MG63 (cell line): ENCODE measurements around the gene KLF14. TPM values are rescaled to one million over a fixed set of nuclear protein-coding genes. Genes with fewer than 3 reads are reported as not detected.
A peak's percentile ranks its signal among the peaks of the same experiment; 100 is the strongest.
"Not testable (repeated sequence)": the region's sequence is repeated elsewhere in the genome, so short reads cannot be mapped to it uniquely, and the experiment has no call there.

Source experiments
- DNase-seq: peaks from one replicate; pipeline ENCODE4 v3.0.0-alpha.2; 2020
- H3K27me3 ChIP-seq: fragments of 250-450 bp; sonication (Bioruptor Pico); 2 replicates; pipeline ENCODE4 v1.5.1; 2020; ENCODE audit warnings: mild to moderate bottlenecking, moderate library complexity
- H3K36me3 ChIP-seq: fragments of 250-450 bp; sonication (Bioruptor Pico); 2 replicates; pipeline ENCODE4 v1.5.1; 2020; ENCODE audit warnings: mild to moderate bottlenecking, moderate library complexity
- H3K4me3 ChIP-seq: fragments of 250-450 bp; sonication (Bioruptor Pico); 2 replicates; pipeline ENCODE4 v1.5.1; 2020; ENCODE audit warnings: mild to moderate bottlenecking, moderate library complexity
- H3K9me3 ChIP-seq: fragments of 250-450 bp; sonication (Bioruptor Pico); 2 replicates; pipeline ENCODE4 v1.5.1; 2020; ENCODE audit warnings: mild to moderate bottlenecking, moderate library complexity
- total RNA-seq: library from RNA; depleted of rRNA; stranded (reverse); fragments of >200 nt; shearing (Covaris generic); gene quantifications from 2 replicates; pipeline ENCODE4 v1.2.3, GENCODE V29; 2014; ENCODE audit warnings: low replicate concordance

Gene KLF14
- total RNA-seq, 1 experiment from 2014 or later = not detected

DNA sequence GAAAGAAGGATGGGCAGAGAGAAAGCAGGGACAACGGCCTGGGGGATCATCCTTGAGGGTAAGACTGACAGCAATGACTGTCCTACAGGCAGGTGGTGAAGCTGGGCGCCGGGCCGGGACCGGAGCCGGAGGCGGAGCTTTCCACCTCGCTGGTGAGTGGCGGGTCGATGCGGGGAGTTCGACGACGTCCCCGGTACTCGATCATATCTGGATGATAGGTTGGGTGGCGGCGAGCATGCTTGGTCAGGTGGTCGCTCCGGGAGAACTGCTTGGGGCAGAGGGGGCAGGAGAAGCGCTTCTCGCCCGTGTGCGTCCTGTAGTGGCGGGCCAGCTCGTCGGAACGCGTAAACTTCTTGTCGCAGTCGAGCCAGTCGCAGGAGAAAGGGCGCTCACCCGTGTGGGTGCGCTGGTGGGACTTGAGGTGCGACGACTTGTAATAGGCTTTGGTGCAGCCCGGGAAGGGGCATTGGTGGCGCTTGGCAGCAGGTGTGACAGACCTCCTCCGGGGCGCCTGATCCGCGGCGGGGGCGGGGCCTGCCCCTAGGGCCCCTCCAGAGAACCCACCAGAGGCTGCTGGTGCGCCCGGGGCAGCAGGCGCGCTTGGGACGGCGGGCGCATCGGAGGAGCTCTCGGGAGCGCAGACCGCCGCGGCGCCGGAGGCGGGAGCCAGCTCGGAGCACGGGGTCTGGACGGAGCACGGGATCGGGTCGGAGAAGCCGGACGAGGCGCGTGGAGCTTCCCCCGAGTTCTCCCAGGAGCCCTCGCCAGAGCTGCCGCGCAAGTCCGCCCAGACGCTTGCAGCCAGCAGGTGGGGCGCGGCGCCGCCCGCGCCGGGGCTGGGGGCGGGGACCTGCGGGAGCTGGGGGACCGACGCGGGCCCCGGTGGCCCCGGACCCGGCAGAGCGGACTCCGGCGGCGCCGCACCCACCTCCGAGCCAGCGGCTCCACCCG lies 752 bp downstream of the KLF14 start:
- H3K9me3 ChIP-seq = no peaks in the 10 kb centered on the region
- no peaks in the 10 kb centered on the region for H3K36me3 ChIP-seq
- peaks cover 33% of the 10 kb centered on the region for H3K27me3 ChIP-seq
- peak overlapping the region; percentile 20; the same call in 1 of the 2 replicates for H3K4me3 ChIP-seq
- DNase-seq = peak; percentile 23

DNA sequence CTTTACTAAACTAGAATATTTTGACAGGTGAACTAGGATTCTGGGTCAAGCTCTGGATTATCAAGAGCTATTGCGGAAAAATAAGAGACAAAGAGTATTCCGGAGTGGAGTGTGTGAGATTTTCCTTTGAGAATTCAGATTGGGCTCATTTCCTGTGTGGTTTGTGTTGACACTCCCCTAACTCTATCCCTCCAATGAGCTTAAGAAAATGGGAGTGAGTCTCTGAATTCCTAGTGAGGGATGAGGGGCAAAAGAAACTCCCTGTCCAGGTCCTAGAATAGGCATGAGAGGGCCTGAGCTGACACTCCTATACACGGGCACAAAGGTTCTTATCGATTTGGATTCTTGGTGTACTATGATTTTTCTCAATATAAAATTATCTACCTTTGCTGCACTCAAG lies 10.2 kb downstream of the KLF14 start:
- Histone ChIP-seq H3K36me3 (no peaks in the 10 kb centered on the region), H3K27me3 (no peaks in the 10 kb centered on the region), H3K4me3 (no peak overlapping the region), H3K9me3 (no peaks in the 10 kb centered on the region)
- DNase-seq = no peak

DNA sequence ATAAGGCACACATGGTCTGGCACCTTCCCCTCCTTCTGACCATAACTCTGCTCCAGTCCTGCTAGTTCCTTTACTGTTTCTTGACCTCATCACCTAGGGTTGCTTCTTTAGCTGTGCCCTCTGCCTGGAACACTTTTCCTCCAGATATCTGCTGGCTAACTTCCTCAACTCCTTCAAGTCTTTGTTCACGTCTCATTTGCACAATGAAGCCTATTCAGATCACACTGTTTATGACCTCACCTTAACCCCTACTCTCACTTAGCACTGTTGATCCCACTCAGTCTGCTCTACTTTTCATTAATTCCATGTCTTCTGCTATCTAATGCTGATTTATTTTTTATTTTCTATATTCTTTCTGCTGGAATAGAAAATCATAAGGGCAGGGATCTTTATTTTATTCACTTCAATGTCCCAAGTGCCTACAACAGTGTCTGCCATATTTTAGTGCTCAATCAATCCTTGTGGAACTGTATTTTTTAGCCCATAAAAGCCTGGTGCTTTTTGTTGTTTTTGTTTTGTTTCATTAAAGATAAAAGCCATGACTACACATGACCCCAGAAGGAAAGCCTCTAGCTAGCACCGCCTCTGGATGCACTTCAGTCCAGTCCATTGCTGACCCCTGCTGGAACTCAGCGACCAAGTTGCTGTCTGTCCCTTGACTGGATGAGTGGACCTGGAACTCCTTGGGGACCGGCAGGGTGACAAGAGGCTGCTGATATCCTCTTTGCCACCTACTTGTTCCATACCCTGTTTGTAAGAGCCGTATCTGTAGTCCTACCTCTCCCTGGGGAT lies 12.3 kb downstream of the KLF14 start:
- Histone ChIP-seq H3K9me3 (no peaks in the 10 kb centered on the region), H3K27me3 (no peaks in the 10 kb centered on the region), H3K36me3 (no peaks in the 10 kb centered on the region), H3K4me3 (no peak overlapping the region)
- peak; percentile 51 for DNase-seq

DNA sequence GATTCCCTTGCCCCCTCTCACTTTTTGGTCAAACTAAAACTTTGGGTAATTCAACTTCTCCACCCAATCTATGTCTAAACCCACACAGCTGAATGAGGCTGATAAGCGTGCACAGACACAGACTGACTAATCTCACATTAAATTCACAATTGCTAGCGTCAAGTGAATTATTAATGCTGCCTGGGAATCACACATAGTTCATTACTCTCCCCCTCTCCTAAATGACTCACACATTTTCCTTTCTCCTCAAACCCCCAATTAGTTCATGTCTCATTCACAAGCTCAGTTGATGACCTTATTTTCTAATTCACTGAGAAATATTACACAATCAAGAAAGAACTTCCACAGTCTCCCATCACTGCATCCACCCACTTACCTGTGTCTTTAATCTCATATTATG lies 14.5 kb downstream of the KLF14 start:
- Histone ChIP-seq H3K4me3 (no peak overlapping the region), H3K27me3 (no peaks in the 10 kb centered on the region), H3K36me3 (no peaks in the 10 kb centered on the region), H3K9me3 (no peaks in the 10 kb centered on the region)
- no peak for DNase-seq

DNA sequence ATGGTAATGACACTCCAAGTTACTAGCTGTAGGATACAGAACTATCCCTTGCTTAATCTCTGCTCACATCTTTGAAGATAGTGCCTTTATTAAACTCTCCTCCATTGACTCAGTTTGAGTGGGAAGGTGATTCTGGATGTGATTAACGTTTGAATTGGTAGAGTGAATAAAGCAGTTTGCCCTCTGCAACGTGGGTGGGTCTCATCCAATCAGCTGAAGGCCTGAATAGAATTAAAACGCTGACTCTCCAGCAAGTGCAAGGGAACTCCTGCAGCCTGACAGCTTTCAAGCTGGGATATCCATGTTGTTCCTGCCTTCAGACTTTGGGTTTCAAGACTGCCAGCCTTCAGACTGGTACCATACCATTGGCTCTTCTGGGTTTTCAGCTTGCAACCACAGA lies 21.6 kb downstream of the KLF14 start:
- no peak for DNase-seq
- Histone ChIP-seq H3K9me3 (no peaks in the 10 kb centered on the region), H3K27me3 (no peaks in the 10 kb centered on the region), H3K36me3 (no peaks in the 10 kb centered on the region), H3K4me3 (no peak overlapping the region)

DNA sequence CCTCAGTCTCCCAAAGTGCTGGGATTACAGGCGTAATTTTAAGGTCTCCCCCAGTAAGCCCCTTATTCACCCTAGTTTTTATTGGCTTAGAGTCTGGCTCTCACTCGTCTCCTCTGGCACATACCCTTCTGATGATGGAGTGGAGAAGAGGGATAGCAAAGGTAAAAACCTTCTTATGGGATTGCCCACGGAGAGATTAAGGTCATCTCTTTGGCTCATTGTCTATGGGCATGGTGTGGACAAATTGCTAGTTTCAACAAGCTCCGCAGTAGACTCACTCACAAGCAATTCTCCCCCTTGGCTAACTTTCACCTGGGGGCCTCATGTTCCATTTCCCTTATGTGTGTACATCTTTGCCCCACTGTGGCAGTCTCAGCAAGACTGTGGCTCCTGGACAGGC lies 25.2 kb downstream of the KLF14 start:
- no peak for DNase-seq
- Histone ChIP-seq H3K36me3 (no peaks in the 10 kb centered on the region), H3K27me3 (no peaks in the 10 kb centered on the region), H3K4me3 (no peak overlapping the region), H3K9me3 (no peaks in the 10 kb centered on the region)

DNA sequence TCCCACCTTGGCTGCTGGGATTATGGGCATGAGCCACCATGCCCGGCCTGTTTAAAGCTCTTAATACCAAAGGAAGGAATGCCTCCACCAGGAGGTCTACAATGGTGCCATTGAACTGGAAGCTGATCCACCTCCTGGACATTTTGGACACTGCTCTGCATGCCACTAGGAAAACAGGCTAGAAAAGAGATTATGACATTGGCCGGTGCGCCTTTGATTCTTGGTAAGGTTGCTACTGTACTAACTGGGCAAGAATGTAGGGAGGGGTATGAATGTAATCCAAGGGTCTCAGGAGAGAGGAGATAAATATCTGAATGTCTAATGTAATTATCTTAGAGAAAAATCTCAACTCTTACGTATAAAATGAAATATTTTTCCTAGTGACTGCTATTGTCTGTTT lies 26.0 kb downstream of the KLF14 start:
- Histone ChIP-seq H3K27me3 (no peaks in the 10 kb centered on the region), H3K9me3 (no peaks in the 10 kb centered on the region), H3K4me3 (no peak overlapping the region), H3K36me3 (no peaks in the 10 kb centered on the region)
- DNase-seq = no peak

DNA sequence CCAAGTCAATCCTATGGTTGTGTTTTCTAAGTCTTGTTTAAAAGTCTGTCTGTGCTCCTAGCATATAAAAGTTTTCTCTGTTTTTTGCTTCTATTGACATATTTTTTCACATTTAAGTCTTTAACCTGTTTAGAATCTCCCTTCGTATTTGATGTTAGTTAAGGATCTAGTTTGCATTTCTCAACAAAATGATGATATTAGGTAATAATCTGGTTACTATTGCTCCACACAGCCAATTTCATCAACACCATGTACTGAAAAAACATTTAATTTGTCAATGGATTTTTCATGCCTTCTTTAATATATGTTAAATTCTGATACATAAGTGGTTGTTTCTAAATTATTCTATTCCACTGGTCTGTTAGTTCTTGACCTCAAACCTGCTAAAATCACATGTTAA lies 30.2 kb downstream of the KLF14 start:
- Histone ChIP-seq H3K4me3 (no peak overlapping the region), H3K9me3 (no peaks in the 10 kb centered on the region), H3K27me3 (no peaks in the 10 kb centered on the region), H3K36me3 (no peaks in the 10 kb centered on the region)
- no peak for DNase-seq

DNA sequence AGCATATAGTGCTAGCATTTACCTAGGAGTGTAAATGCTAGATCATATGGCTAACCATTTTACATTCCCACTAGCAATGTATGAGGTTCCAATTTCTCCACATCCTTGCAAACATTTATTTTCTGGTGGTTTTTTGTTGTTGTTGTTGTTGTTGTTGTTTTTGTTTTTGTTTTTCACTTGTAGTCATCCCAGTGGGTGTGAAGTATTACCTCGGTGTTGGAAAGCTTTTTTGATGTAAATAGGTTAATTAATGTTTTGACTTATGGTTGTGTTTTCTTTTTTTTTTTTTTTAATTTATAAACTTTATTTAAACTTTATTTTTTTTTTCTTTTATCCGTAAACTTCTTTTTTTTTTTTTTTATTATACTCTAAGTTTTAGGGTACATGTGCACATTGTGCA lies 32.4 kb downstream of the KLF14 start:
- Histone ChIP-seq H3K9me3 (no peaks in the 10 kb centered on the region), H3K27me3 (no peaks in the 10 kb centered on the region)
- no peak for DNase-seq

DNA sequence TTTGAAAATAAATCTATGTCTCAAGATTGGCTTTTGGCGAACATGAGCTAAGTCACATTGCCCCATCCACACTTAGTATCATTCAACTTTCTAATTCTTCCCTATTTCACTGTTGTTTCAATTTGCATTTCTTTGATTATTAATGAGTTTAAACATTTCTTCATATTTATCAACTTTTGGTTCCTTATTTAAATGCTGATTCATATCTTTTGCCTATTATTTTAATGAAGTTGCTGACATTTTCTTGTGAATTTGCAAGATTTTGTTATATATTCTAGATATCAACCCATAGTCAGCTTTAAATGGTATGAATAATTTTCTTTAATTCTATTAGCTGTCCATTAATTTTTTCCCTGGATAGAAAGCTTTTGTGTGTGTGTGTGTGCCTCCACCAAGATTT lies 33.2 kb downstream of the KLF14 start:
- Histone ChIP-seq H3K36me3 (no peaks in the 10 kb centered on the region), H3K27me3 (no peaks in the 10 kb centered on the region), H3K9me3 (no peaks in the 10 kb centered on the region), H3K4me3 (no peak overlapping the region)
- DNase-seq = no peak

More for the DNA sequence above, 32.4 kb downstream of the KLF14 start:
- Histone ChIP-seq H3K4me3 (no peak overlapping the region), H3K36me3 (no peaks in the 10 kb centered on the region)

DNA sequence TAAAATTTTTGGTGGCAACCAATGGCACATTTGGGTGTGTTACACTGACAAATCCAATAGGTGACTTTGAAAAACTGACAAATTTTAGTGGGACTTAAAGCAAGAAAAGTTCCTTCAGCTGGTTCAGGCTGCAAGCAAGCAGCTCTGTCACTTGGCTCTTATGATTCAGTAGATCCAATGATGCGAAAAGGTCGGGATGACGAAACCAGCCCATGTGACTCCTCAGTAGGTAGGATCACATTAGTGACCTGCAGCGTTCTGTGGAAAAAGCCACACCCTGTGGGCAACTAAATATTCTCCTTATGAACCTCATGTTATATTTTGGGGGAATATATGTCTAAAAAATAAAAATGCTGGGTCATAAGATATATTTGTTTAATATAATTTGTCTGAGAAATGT lies 34.3 kb downstream of the KLF14 start:
- no peaks in the 10 kb centered on the region for H3K36me3 ChIP-seq
- no peak for DNase-seq
- no peaks in the 10 kb centered on the region for H3K27me3 ChIP-seq
- no peak overlapping the region for H3K4me3 ChIP-seq
- no peaks in the 10 kb centered on the region for H3K9me3 ChIP-seq

DNA sequence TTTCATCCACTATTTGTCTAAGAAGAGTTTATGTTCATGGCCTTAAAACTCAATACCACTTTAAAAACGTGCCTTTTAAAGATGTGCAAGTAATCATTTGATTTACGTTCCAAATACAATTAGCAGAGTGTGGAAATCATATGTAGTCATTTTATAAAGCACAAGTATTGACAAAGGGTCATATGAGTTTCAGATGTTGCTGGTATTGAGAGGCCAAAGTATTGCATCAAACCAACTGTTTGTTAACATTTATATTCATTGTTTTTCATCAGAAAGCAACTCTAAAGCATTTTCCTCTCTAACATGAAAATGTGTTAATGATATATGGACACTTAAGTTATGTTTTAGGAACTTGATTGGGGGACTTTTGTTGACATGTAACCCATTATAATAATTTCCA lies 36.2 kb downstream of the KLF14 start:
- no peak for DNase-seq
- no peak overlapping the region for H3K4me3 ChIP-seq
- no peaks in the 10 kb centered on the region for H3K9me3 ChIP-seq
- no peaks in the 10 kb centered on the region for H3K27me3 ChIP-seq
- H3K36me3 ChIP-seq = no peaks in the 10 kb centered on the region

DNA sequence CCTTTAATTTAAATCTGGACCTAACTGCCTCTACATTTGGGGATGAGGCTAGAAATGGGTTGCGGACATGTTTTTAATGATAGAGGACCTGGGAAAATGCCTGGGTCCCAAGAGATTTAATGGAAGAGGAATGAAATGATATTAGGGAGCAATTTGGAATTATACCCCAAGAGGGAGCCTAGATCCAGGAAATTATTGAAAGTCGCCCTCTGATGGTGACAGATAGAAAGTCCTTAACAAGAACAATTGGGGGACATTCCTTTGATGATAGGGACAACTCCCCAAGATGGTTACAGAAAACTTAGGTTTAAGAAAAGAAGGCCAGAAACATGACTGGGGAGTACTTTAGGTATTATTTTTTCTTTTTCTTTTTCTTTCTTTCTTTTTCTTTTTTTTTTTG lies 38.2 kb downstream of the KLF14 start:
- Histone ChIP-seq H3K9me3 (no peaks in the 10 kb centered on the region), H3K27me3 (no peaks in the 10 kb centered on the region), H3K4me3 (no peak overlapping the region), H3K36me3 (no peaks in the 10 kb centered on the region)
- DNase-seq = no peak

DNA sequence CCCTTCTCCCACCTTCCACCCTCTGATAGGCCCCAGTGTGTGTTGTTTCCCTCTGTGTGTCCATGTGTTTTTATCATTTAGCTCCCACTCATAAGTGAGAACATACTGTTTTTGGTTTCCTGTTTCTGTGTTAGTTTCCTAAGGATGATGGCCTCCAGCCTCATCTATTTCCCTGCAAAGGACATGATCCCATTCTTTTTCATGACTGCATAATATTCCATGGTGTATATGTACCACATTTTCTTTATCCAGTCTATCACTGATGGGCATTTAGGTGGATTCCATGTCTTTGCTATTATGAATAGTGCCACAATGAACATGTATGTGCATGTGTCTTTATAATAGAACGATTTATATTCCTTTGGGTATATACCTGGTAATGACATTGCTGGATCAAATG lies 41.6 kb downstream of the KLF14 start:
- not testable (repeated sequence) for H3K27me3 ChIP-seq, H3K4me3 ChIP-seq, H3K9me3 ChIP-seq, H3K36me3 ChIP-seq, DNase-seq

DNA sequence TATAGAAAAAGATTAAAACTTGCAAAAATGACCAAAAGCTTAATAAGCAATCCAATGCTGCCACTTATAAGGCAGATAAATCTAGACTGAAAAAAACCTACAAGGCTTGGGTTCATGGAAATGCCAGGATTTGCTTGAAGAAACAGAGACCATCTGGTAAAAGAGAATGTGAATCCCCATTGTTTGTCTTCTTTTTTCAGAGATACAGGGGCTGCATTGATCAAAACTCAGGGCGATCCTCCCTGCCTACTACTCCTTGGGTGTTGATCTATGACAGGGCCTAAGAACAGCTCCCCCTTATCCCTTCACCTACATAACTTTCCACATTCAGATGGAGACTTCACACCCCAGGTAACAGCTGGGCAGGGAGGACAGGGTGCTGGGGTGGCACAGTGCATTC lies 44.3 kb downstream of the KLF14 start:
- Histone ChIP-seq H3K36me3 (no peaks in the 10 kb centered on the region), H3K4me3 (no peak overlapping the region), H3K27me3 (no peaks in the 10 kb centered on the region), H3K9me3 (no peaks in the 10 kb centered on the region)
- DNase-seq = no peak

DNA sequence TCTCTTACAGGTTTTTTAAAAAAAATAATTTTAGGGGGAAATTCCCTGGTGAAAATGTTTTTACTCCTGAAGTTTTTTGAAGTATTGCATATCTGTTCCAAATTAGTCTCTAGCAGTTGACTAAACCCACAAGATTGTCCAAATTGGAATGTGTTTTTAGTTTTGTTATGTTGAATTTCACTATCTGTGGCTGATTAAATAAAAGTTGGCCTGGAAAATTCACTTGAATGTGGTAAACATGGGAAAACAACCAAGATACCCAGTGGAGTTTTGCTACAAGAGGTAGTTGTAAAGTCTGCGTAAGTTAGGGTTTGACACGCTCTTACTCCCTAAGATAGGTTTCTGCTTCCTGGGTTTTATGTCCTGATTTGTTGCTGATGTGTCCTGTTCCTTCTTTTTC lies 51.0 kb downstream of the KLF14 start:
- Histone ChIP-seq H3K27me3 (no peaks in the 10 kb centered on the region), H3K4me3 (no peak overlapping the region), H3K36me3 (no peaks in the 10 kb centered on the region), H3K9me3 (no peaks in the 10 kb centered on the region)
- DNase-seq = no peak
